Measurements from ENCODE around the gene TEX28.

The TEX28 gene

GRCh38 chrX:154325541-154325940 is 30.6 kb upstream of the TEX28 start:
- Histone ChIP-seq H3K27ac (ENCODE audit: low read length) (no peak overlapping the region), H3K4me3 (ENCODE audit: low read length) (no peak overlapping the region), H3K27me3 (ENCODE audit: control insufficient read depth, insufficient read depth, low read length) (no peaks in the 10 kb centered on the region)

GRCh38 chrX:154323537-154323936 is 28.6 kb upstream of the TEX28 start:
- Histone ChIP-seq H3K4me1 (ENCODE audit: control insufficient read depth, low read depth, low read length) (no peaks in the 10 kb centered on the region), H3K4me3 (ENCODE audit: low read length) (no peak overlapping the region), H3K9ac (ENCODE audit: low read length) (no peak overlapping the region), H3K27ac (ENCODE audit: low read length) (no peak overlapping the region), H3K27me3 (ENCODE audit: control insufficient read depth, insufficient read depth, low read length) (no peaks in the 10 kb centered on the region), H3K9me3 (ENCODE audit: control insufficient read depth, low read depth, low read length) (peaks cover 3% of the 10 kb centered on the region), H3K36me3 (ENCODE audit: control insufficient read depth, low read depth, low read length) (no peaks in the 10 kb centered on the region)

More at GRCh38 chrX:154325541-154325940, 30.6 kb upstream of the TEX28 start:
- H3K36me3 ChIP-seq (ENCODE audit: control insufficient read depth, low read depth, low read length): no peaks in the 10 kb centered on the region
- no peak overlapping the region for H3K9ac ChIP-seq (ENCODE audit: low read length)
- no peaks in the 10 kb centered on the region for H3K4me1 ChIP-seq (ENCODE audit: control insufficient read depth, low read depth, low read length)
- peaks cover 3% of the 10 kb centered on the region for H3K9me3 ChIP-seq (ENCODE audit: control insufficient read depth, low read depth, low read length)

GRCh38 chrX:154322890-154323289 is 28.0 kb upstream of the TEX28 start:
- Histone ChIP-seq H3K9ac (ENCODE audit: low read length) (no peak overlapping the region), H3K9me3 (ENCODE audit: control insufficient read depth, low read depth, low read length) (peaks cover 3% of the 10 kb centered on the region), H3K4me1 (ENCODE audit: control insufficient read depth, low read depth, low read length) (no peaks in the 10 kb centered on the region), H3K27me3 (ENCODE audit: control insufficient read depth, insufficient read depth, low read length) (no peaks in the 10 kb centered on the region), H3K27ac (ENCODE audit: low read length) (no peak overlapping the region), H3K4me3 (ENCODE audit: low read length) (no peak overlapping the region), H3K36me3 (ENCODE audit: control insufficient read depth, low read depth, low read length) (no peaks in the 10 kb centered on the region)

GRCh38 chrX:154321594-154321993 is 26.7 kb upstream of the TEX28 start:
- H3K36me3 ChIP-seq (ENCODE audit: control insufficient read depth, low read depth, low read length): no peaks in the 10 kb centered on the region
- no peak overlapping the region for H3K27ac ChIP-seq (ENCODE audit: low read length)

GRCh38 chrX:154321152-154321551 is 26.2 kb upstream of the TEX28 start:
- H3K36me3 ChIP-seq (ENCODE audit: control insufficient read depth, low read depth, low read length): no peaks in the 10 kb centered on the region
- H3K9me3 ChIP-seq (ENCODE audit: control insufficient read depth, low read depth, low read length): no peaks in the 10 kb centered on the region
- H3K27ac ChIP-seq (ENCODE audit: low read length): no peak overlapping the region
- no peak overlapping the region for H3K4me3 ChIP-seq (ENCODE audit: low read length)
- H3K9ac ChIP-seq (ENCODE audit: low read length): no peak overlapping the region
- no peaks in the 10 kb centered on the region for H3K4me1 ChIP-seq (ENCODE audit: control insufficient read depth, low read depth, low read length)
- no peaks in the 10 kb centered on the region for H3K27me3 ChIP-seq (ENCODE audit: control insufficient read depth, insufficient read depth, low read length)

More at GRCh38 chrX:154321594-154321993, 26.7 kb upstream of the TEX28 start:
- Histone ChIP-seq H3K4me3 (ENCODE audit: low read length) (no peak overlapping the region), H3K9me3 (ENCODE audit: control insufficient read depth, low read depth, low read length) (no peaks in the 10 kb centered on the region), H3K9ac (ENCODE audit: low read length) (no peak overlapping the region), H3K4me1 (ENCODE audit: control insufficient read depth, low read depth, low read length) (no peaks in the 10 kb centered on the region), H3K27me3 (ENCODE audit: control insufficient read depth, insufficient read depth, low read length) (no peaks in the 10 kb centered on the region)

GRCh38 chrX:154320406-154320805 is 25.5 kb upstream of the TEX28 start:
- no peaks in the 10 kb centered on the region for H3K4me1 ChIP-seq (ENCODE audit: control insufficient read depth, low read depth, low read length)
- H3K9ac ChIP-seq (ENCODE audit: low read length): no peak overlapping the region
- no peaks in the 10 kb centered on the region for H3K36me3 ChIP-seq (ENCODE audit: control insufficient read depth, low read depth, low read length)
- H3K27ac ChIP-seq (ENCODE audit: low read length): no peak overlapping the region
- H3K9me3 ChIP-seq (ENCODE audit: control insufficient read depth, low read depth, low read length): no peaks in the 10 kb centered on the region
- H3K4me3 ChIP-seq (ENCODE audit: low read length): no peak overlapping the region
- H3K27me3 ChIP-seq (ENCODE audit: control insufficient read depth, insufficient read depth, low read length): no peaks in the 10 kb centered on the region

- Histone ChIP-seq H3K36me3 (ENCODE audit: control insufficient read depth, low read depth, low read length) (no peaks in the 10 kb centered on the region), H3K4me1 (ENCODE audit: control insufficient read depth, low read depth, low read length) (no peaks in the 10 kb centered on the region), H3K27ac (ENCODE audit: low read length) (no peak overlapping the region), H3K9ac (ENCODE audit: low read length) (no peak overlapping the region), H3K4me3 (ENCODE audit: low read length) (no peak overlapping the region), H3K9me3 (ENCODE audit: control insufficient read depth, low read depth, low read length) (no peaks in the 10 kb centered on the region), H3K27me3 (ENCODE audit: control insufficient read depth, insufficient read depth, low read length) (no peaks in the 10 kb centered on the region)
These were observed 22.6 kb upstream of the TEX28 start for GRCh38 chrX:154317391-154317995.

GRCh38 chrX:154315416-154315815 is 20.5 kb upstream of the TEX28 start:
- no peak overlapping the region for H3K4me3 ChIP-seq (ENCODE audit: low read length)
- no peaks in the 10 kb centered on the region for H3K9me3 ChIP-seq (ENCODE audit: control insufficient read depth, low read depth, low read length)

GRCh38 chrX:154313147-154313546 is 18.2 kb upstream of the TEX28 start:
- no peaks in the 10 kb centered on the region for H3K27me3 ChIP-seq (ENCODE audit: control insufficient read depth, insufficient read depth, low read length)
- H3K4me3 ChIP-seq (ENCODE audit: low read length): no peak overlapping the region
- no peak overlapping the region for H3K27ac ChIP-seq (ENCODE audit: low read length)
- H3K9me3 ChIP-seq (ENCODE audit: control insufficient read depth, low read depth, low read length): no peaks in the 10 kb centered on the region
- H3K4me1 ChIP-seq (ENCODE audit: control insufficient read depth, low read depth, low read length): no peaks in the 10 kb centered on the region
- no peak overlapping the region for H3K9ac ChIP-seq (ENCODE audit: low read length)
- no peaks in the 10 kb centered on the region for H3K36me3 ChIP-seq (ENCODE audit: control insufficient read depth, low read depth, low read length)

More at GRCh38 chrX:154315416-154315815, 20.5 kb upstream of the TEX28 start:
- no peaks in the 10 kb centered on the region for H3K36me3 ChIP-seq (ENCODE audit: control insufficient read depth, low read depth, low read length)
- no peak overlapping the region for H3K9ac ChIP-seq (ENCODE audit: low read length)
- no peaks in the 10 kb centered on the region for H3K4me1 ChIP-seq (ENCODE audit: control insufficient read depth, low read depth, low read length)
- H3K27ac ChIP-seq (ENCODE audit: low read length): no peak overlapping the region
- H3K27me3 ChIP-seq (ENCODE audit: control insufficient read depth, insufficient read depth, low read length): no peaks in the 10 kb centered on the region

GRCh38 chrX:154312116-154312515 is 17.2 kb upstream of the TEX28 start:
- H3K4me3 ChIP-seq (ENCODE audit: low read length): no peak overlapping the region
- no peak overlapping the region for H3K27ac ChIP-seq (ENCODE audit: low read length)
- no peaks in the 10 kb centered on the region for H3K4me1 ChIP-seq (ENCODE audit: control insufficient read depth, low read depth, low read length)
- H3K9me3 ChIP-seq (ENCODE audit: control insufficient read depth, low read depth, low read length): no peaks in the 10 kb centered on the region
- no peaks in the 10 kb centered on the region for H3K36me3 ChIP-seq (ENCODE audit: control insufficient read depth, low read depth, low read length)
- no peak overlapping the region for H3K9ac ChIP-seq (ENCODE audit: low read length)
- no peaks in the 10 kb centered on the region for H3K27me3 ChIP-seq (ENCODE audit: control insufficient read depth, insufficient read depth, low read length)

- no peaks in the 10 kb centered on the region for H3K4me1 ChIP-seq (ENCODE audit: control insufficient read depth, low read depth, low read length)
- no peaks in the 10 kb centered on the region for H3K27me3 ChIP-seq (ENCODE audit: control insufficient read depth, insufficient read depth, low read length)
- no peaks in the 10 kb centered on the region for H3K36me3 ChIP-seq (ENCODE audit: control insufficient read depth, low read depth, low read length)
- H3K9me3 ChIP-seq (ENCODE audit: control insufficient read depth, low read depth, low read length): no peaks in the 10 kb centered on the region
- no peak overlapping the region for H3K27ac ChIP-seq (ENCODE audit: low read length)
- no peak overlapping the region for H3K4me3 ChIP-seq (ENCODE audit: low read length)
- H3K9ac ChIP-seq (ENCODE audit: low read length): no peak overlapping the region
These were observed 16.0 kb upstream of the TEX28 start for GRCh38 chrX:154310616-154311536.
